C1 segment of cervical spinal cord (tissue), 14 donors: ENCODE measurements around the gene ZNF569.
"Not testable (repeated sequence)": the region's sequence is repeated elsewhere in the genome, so short reads cannot be mapped to it uniquely, and the experiment has no call there.

Experiments used
- DNase-seq, 14 donors: peaks; one replicate each; lab custom pipeline; 2025; lab: John Stamatoyannopoulos, UW

Gene ZNF569

GRCh38 chr19:37403403-37403802 lies 63.8 kb downstream of the ZNF569 start:
- DNase-seq: no peak

DNA sequence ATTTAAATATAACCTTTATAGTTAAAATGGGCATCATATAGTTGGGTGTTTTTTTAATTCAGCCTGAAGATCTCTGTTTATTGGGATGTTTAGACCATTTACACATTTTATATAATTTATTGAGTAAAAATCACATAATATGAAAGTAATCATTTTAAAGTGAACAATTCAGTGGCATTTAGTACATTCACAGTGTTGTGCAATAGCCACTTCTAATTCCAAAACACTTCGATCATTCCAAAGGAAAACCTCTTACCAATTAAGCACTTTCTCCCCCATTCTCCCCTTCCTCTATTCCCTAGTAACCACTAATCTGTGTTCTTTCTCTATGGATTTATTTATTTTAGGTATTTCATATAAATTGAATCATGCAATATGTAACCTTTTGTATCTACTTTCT lies 66.2 kb downstream of the ZNF569 start:
- no peak for DNase-seq

DNA sequence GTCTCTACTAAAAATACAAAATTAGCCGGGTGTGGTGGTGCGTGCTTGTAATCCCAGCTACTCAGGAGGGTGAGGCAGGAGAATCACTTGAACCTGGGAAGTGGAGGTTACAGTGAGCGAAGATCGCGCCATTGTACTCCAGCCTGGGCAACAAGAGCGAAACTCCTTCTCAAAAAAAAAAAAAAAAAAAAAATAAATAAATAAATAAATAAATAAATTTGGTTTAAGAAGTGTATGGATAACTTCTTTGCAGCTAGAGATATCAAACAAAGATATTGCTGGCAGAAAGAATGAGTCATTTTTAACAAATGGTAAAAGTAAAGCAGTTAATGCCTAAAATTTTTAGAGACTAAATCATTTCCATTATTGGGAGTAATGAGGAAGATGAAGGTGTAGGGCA lies 75.8 kb downstream of the ZNF569 start:
- DNase-seq: not testable (repeated sequence)

- no peak for DNase-seq
Observed at GRCh38 chr19:37389234-37389633, 78.0 kb downstream of the ZNF569 start.

DNA sequence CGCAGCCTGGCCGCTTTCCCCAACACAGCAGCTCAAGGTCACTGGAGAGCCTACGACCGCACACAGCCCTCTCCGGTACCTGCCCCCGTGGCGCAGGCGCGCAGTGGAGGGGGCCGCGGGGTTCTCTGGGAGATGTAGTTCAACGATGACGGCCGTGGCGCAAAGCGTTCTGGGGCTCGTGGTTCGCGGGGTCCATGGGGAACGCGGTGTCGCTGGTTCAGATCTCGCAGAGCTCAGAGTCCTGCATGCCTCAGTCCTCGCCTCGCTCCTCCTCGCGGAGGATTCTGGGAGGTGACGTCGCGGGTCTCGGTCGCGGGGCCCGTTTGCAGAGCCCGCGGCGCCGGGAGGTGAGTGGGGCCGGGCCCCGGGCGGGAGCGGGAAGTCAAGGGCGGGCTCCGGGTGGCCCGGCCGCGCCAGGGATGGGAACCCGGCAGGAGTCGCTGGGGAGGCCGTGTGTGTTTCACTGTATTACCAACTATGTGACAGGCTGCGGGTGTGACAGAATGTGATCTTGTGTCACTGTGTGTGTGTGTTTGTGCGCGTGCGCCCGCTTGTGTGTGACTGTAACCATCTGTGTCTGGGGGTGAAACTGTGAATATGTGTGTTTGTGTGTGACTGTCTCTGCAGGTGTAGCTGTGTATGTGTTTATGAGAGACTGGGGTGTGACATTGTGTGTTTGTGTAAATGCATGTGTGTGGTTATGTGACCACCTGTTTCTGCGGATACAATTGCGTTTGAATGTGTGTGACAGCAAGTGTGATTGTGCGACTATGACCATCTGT lies 96.2 kb downstream of the ZNF569 start, which contains the start of gene ZNF527:
ZNF527 (plus strand) TSS at position 220 of the 782 bp plus-strand sequence. CDS start 3,100 bp downstream, outside the sequence.
- peak; percentile 92 to 99 (median 97) for DNase-seq

GRCh38 chr19:37370386-37370879 lies 96.8 kb downstream of the ZNF569 start:
- DNase-seq: not testable (repeated sequence)

GRCh38 chr19:37362733-37363132 lies 104.5 kb downstream of the ZNF569 start:
- no peak for DNase-seq

DNA sequence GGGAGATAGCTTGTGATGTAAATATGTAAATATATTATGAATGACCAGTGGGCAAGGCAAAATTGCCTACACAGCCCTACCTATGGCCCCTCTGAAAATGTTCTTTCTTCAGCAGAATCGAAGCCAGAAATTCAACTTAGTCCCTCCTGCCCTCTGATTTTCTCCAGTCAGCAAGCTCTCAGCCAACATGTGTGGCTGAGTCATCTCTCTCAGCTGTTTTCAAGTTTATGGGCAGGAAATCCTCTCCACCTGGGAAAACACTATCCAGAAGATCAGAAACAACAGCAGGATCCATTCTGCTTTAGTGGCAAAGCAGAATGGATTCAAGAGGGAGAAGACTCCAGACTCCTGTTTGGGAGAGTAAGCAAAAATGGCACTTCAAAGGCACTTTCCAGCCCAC lies 105.2 kb downstream of the ZNF569 start:
- DNase-seq: no peak
